ENCODE measurements around the gene ATP9A. TPM values are rescaled to one million over a fixed set of nuclear protein-coding genes. Genes with fewer than 3 reads are reported as not detected.

Gene ATP9A
- total and polyA plus RNA-seq, 2 donors (not counting 3 experiments of a cell fraction or from before 2014, with no cell fraction given), result 20.9 to 41.5 TPM

DNA sequence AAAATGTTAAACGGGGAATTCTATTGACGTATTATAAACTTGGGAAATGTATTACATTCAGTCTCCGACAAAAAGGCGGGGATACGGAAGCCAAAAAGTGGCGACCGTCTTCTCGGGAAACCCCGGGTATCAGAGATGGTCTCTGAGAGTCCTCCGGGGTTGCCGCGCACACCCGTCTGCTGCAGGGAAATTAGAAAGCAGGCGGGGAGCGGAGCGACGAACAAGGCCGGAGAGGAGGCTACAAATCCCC, 32.6 kb upstream of the ATP9A start:
- Histone ChIP-seq H3K27me3 (ENCODE audit: control insufficient read depth in 2 of 2, insufficient read depth in 2 of 2, low read length in 2 of 2) (peaks cover 10 to 30% of the 10 kb centered on the region in 2 experiments), H3K79me2 (ENCODE audit: control insufficient read depth, insufficient read depth, low read length) (no peaks in the 10 kb centered on the region), H3K4me1 (ENCODE audit: control insufficient read depth, extremely low read depth, insufficient read depth, low read length) (peaks cover 14% of the 10 kb centered on the region), H3K9me1 (replicated peaks; ENCODE audit: control insufficient read depth, extremely low read depth, insufficient read depth, low read length) (peaks cover 2% of the 10 kb centered on the region), H4K20me1 (replicated peaks; ENCODE audit: control insufficient read depth, extremely low read depth, insufficient read depth, low read length) (no peaks in the 10 kb centered on the region), H3K4me2 (ENCODE audit: insufficient read depth, low read length) (peak overlapping the region; percentile 89), H3K4me3 (replicated peaks in 1 of 3; ENCODE audit: insufficient read depth in 1 of 3, low read depth in 1 of 3, low read length in 3 of 3) (peak overlapping the region; percentile 49 to 80 (median 78)), H3K27ac (ENCODE audit: insufficient read depth, low read depth, low read length) (no peak overlapping the region), H3K9me3 (replicated peaks; ENCODE audit: control insufficient read depth, insufficient read depth, low read length) (no peaks in the 10 kb centered on the region), H2AFZ (ENCODE audit: low read depth, low read length) (peak overlapping the region; percentile 99), H3K9ac (replicated peaks; ENCODE audit: extremely low read depth, insufficient read depth, low read length) (peak overlapping the region; percentile 71), H3K36me3 (ENCODE audit: control insufficient read depth in 2 of 2, extremely low read depth in 1 of 2, insufficient read depth in 2 of 2, low read length in 2 of 2) (no peaks in the 10 kb centered on the region)
- dilution Hi-C loops (cut with MboI; ENCODE audit: extremely low pct_ligation_motif_present, low sequenced_read_pairs), result no loop called here
- POLR2A ChIA-PET, result no interaction called here
- CTCF ChIA-PET, result interaction anchor here (0.7 to 2.5 kb wide), 30 partner anchors 9 to 283 kb away, joined by 3 to 64 read pairs (median 5); no protein-coding TSS in a partner anchor
- TF ChIP-seq FOS (IDR thresholded peaks at IDR 0.05; ENCODE audit: borderline replicate concordance, insufficient read depth, low read length) (no peak), POLR2A (IDR thresholded peaks at IDR 0.05; ENCODE audit: low read depth, low read length) (no peak), GATA2 (IDR thresholded peaks at IDR 0.05; ENCODE audit: insufficient read depth, insufficient read length, low read depth, low read length) (no peak), EZH2 (IDR thresholded peaks at IDR 0.05; ENCODE audit: borderline replicate concordance, low read depth, low read length, severe bottlenecking) (no peak), JUN (IDR thresholded peaks at IDR 0.05; ENCODE audit: borderline replicate concordance, insufficient read depth, insufficient read length, low read depth) (no peak), POLR2AphosphoS5 (IDR thresholded peaks at IDR 0.05; ENCODE audit: insufficient read depth, low read depth, low read length) (no peak), MYC (IDR thresholded peaks at IDR 0.05; ENCODE audit: low read depth, low read length) (no peak)
- TF ChIP-seq, protein P1, sequence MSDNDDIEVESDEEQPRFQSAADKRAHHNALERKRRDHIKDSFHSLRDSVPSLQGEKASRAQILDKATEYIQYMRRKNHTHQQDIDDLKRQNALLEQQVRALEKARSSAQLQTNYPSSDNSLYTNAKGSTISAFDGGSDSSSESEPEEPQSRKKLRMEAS (IDR thresholded peaks at IDR 0.05; ENCODE audit: insufficient read depth, insufficient read length), result no peak
- TF ChIP-seq, protein P2, sequence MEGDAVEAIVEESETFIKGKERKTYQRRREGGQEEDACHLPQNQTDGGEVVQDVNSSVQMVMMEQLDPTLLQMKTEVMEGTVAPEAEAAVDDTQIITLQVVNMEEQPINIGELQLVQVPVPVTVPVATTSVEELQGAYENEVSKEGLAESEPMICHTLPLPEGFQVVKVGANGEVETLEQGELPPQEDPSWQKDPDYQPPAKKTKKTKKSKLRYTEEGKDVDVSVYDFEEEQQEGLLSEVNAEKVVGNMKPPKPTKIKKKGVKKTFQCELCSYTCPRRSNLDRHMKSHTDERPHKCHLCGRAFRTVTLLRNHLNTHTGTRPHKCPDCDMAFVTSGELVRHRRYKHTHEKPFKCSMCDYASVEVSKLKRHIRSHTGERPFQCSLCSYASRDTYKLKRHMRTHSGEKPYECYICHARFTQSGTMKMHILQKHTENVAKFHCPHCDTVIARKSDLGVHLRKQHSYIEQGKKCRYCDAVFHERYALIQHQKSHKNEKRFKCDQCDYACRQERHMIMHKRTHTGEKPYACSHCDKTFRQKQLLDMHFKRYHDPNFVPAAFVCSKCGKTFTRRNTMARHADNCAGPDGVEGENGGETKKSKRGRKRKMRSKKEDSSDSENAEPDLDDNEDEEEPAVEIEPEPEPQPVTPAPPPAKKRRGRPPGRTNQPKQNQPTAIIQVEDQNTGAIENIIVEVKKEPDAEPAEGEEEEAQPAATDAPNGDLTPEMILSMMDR (IDR thresholded peaks at IDR 0.05; ENCODE audit: extremely low read depth in 1 of 2, insufficient read depth in 1 of 2, low read depth in 1 of 2, low read length in 2 of 2), result no peak
- FAIRE-seq (no peak), DNase-seq (ENCODE audit: low read depth, low spot score) (peak; percentile 24)
- intact Hi-C loops (cut with micrococcal nuclease), result loop anchor here (1.0 to 5.0 kb wide), 7 partner anchors 103 to 282 kb away; no protein-coding TSS in a partner anchor
- BruUV-seq (replicated peaks), result TSS peak; percentile 17
